Liver (tissue), 3 donors: ENCODE results near the gene ADAM10.

Source experiments
- ATF3 ChIP-seq: IDR thresholded peaks from 2 replicates; pipeline ENCODE4 v1.6.1; 2016; ENCODE audit warnings: antibody characterized with exemption
- CTCF ChIP-seq: fragments of 150-350 bp; IDR thresholded peaks from 2 replicates; pipeline ENCODE4 v1.5.1; 2017; ENCODE audit warnings: improper control_type of control experiment, low read depth, low read length; ENCODE audit not compliant: missing input control
- FOXA1 ChIP-seq: IDR thresholded peaks from 2 replicates; pipeline ENCODE4 v1.6.1; 2016; ENCODE audit warnings: antibody characterized with exemption
- HNF4A ChIP-seq, 2 donors: conservative IDR thresholded peaks; 2 replicates each; pipeline ENCODE4 v1.6.1; 2016; ENCODE audit warnings: antibody characterized with exemption in 2 of 2, mild to moderate bottlenecking in 2 of 2
- MAX ChIP-seq: IDR thresholded peaks from 2 replicates; pipeline ENCODE4 v1.6.1; 2016; ENCODE audit warnings: antibody characterized with exemption
- RAD21 ChIP-seq, 2 donors: IDR thresholded peaks; 2 replicates each; pipeline ENCODE4 v1.6.1; 2016; ENCODE audit warnings: antibody characterized with exemption in 2 of 2, mild to moderate bottlenecking in 2 of 2
- REST ChIP-seq: IDR thresholded peaks from 2 replicates; pipeline ENCODE4 v1.6.1; 2016; ENCODE audit warnings: antibody characterized with exemption, mild to moderate bottlenecking
- TAF1 ChIP-seq: conservative IDR thresholded peaks from 2 replicates; pipeline ENCODE4 v1.6.1; 2016; ENCODE audit warnings: antibody characterized with exemption, mild to moderate bottlenecking
- donor health status: healthy.
- donor health status: healthy.

- TF ChIP-seq CTCF (no peak), RAD21 (IDR thresholded peaks at IDR 0.05) (no peak), TAF1 (no peak), FOXA1 (no peak), MAX (no peak), ATF3 (no peak), HNF4A (conservative IDR thresholded peaks at IDR 0.05) (no peak), REST (no peak)
Observed at GRCh38 chr15:58731756-58732535, 17.6 kb downstream of the ADAM10 start.
